ENCODE results near the gene KRT15. TPM values are rescaled to one million over a fixed set of nuclear protein-coding genes. Genes with fewer than 3 reads are reported as not detected.

Gene KRT15
- total RNA-seq, 1 donor from 2014 or later: 2.9 TPM

- no peak overlapping the region for H3K27ac Mint-ChIP-seq
- no peak for DNase-seq (ENCODE audit: low spot score, unreplicated experiment)
- H3K4me3 Mint-ChIP-seq (ENCODE audit: low read depth): no peak overlapping the region
- H3K4me1 Mint-ChIP-seq (ENCODE audit: low read depth): peaks cover 18% of the 10 kb centered on the region
- H3K36me3 Mint-ChIP-seq (ENCODE audit: insufficient read depth): no peaks in the 10 kb centered on the region
- TF ChIP-seq CTCF (IDR thresholded peaks at IDR 0.05; ENCODE audit: unreplicated experiment): no peak
- no peaks in the 10 kb centered on the region for H3K9me3 Mint-ChIP-seq (ENCODE audit: low read depth)
- peaks cover 33% of the 10 kb centered on the region for H3K27me3 Mint-ChIP-seq
Observed at GRCh38 chr17:41553176-41553575, 34.5 kb upstream of the KRT15 start.

- Mint-ChIP-seq H3K27ac (no peak overlapping the region), H3K4me1 (ENCODE audit: low read depth) (peaks cover 21% of the 10 kb centered on the region), H3K27me3 (peaks cover 27% of the 10 kb centered on the region), H3K36me3 (ENCODE audit: insufficient read depth) (no peaks in the 10 kb centered on the region), H3K4me3 (ENCODE audit: low read depth) (no peak overlapping the region), H3K9me3 (ENCODE audit: low read depth) (no peaks in the 10 kb centered on the region)
- no peak for DNase-seq (ENCODE audit: low spot score, unreplicated experiment)
- no peak for TF ChIP-seq CTCF (IDR thresholded peaks at IDR 0.05; ENCODE audit: unreplicated experiment)
Observed at GRCh38 chr17:41552455-41552854, 33.8 kb upstream of the KRT15 start.

GRCh38 chr17:41551365-41551764 lies 32.7 kb upstream of the KRT15 start:
- Mint-ChIP-seq H3K4me1 (ENCODE audit: low read depth) (peaks cover 23% of the 10 kb centered on the region), H3K4me3 (ENCODE audit: low read depth) (no peak overlapping the region), H3K27me3 (peaks cover 23% of the 10 kb centered on the region), H3K36me3 (ENCODE audit: insufficient read depth) (no peaks in the 10 kb centered on the region), H3K27ac (no peak overlapping the region), H3K9me3 (ENCODE audit: low read depth) (no peaks in the 10 kb centered on the region)
- no peak for DNase-seq (ENCODE audit: low spot score, unreplicated experiment)
- TF ChIP-seq CTCF (IDR thresholded peaks at IDR 0.05; ENCODE audit: unreplicated experiment): no peak

GRCh38 chr17:41549596-41550039 lies 30.9 kb upstream of the KRT15 start:
- no peak for DNase-seq (ENCODE audit: low spot score, unreplicated experiment)
- Mint-ChIP-seq H3K4me3 (ENCODE audit: low read depth) (no peak overlapping the region), H3K36me3 (ENCODE audit: insufficient read depth) (no peaks in the 10 kb centered on the region), H3K27ac (peak overlapping the region; percentile 94), H3K4me1 (ENCODE audit: low read depth) (peaks cover 30% of the 10 kb centered on the region), H3K9me3 (ENCODE audit: low read depth) (no peaks in the 10 kb centered on the region), H3K27me3 (peaks cover 18% of the 10 kb centered on the region)
- TF ChIP-seq CTCF (IDR thresholded peaks at IDR 0.05; ENCODE audit: unreplicated experiment): no peak

GRCh38 chr17:41548844-41549595 lies 30.3 kb upstream of the KRT15 start:
- peak; percentile 78 for TF ChIP-seq CTCF (IDR thresholded peaks at IDR 0.05; ENCODE audit: unreplicated experiment)
- H3K36me3 Mint-ChIP-seq (ENCODE audit: insufficient read depth): no peaks in the 10 kb centered on the region
- peaks cover 35% of the 10 kb centered on the region for H3K4me1 Mint-ChIP-seq (ENCODE audit: low read depth)
- peak overlapping the region; percentile 94 for H3K27ac Mint-ChIP-seq
- DNase-seq (ENCODE audit: low spot score, unreplicated experiment): peak; percentile 85
- no peaks in the 10 kb centered on the region for H3K9me3 Mint-ChIP-seq (ENCODE audit: low read depth)
- peak overlapping the region; percentile 33 for H3K4me3 Mint-ChIP-seq (ENCODE audit: low read depth)
- peaks cover 13% of the 10 kb centered on the region for H3K27me3 Mint-ChIP-seq

All from progenitor cell of endocrine pancreas (in vitro differentiated cells).